Fibroblast of skin of right quadriceps (primary cell): ENCODE results near the gene PRKCA.
"Not testable (repeated sequence)": the region's sequence is repeated elsewhere in the genome, so short reads cannot be mapped to it uniquely, and the experiment has no call there.

Experiments
- DNase-seq: peaks from one replicate; pipeline ENCODE4 v3.0.0-alpha.2; 2013

The PRKCA gene

GRCh38 chr17:66469461-66469860 is 167.0 kb downstream of the PRKCA start:
- no peak for DNase-seq

DNA sequence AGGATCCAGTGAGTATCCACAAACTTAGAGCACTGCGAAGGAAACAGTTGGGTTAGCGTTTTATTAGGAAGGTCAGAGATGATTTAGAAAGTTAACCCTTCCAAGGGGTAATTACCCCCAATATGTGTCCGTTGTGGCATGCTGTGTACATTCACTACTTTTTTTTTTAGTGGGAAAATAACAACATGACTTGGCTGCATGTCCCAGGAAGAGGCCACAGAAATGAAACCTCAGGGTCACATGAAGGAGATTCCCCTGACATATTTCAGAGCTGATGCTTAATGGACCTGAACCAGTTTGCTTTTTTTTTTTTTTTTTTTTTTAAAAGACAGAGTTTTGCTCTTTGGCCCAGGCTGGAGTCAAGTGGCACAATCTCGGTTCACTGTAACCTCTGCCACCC is 167.5 kb downstream of the PRKCA start:
- no peak for DNase-seq

DNA sequence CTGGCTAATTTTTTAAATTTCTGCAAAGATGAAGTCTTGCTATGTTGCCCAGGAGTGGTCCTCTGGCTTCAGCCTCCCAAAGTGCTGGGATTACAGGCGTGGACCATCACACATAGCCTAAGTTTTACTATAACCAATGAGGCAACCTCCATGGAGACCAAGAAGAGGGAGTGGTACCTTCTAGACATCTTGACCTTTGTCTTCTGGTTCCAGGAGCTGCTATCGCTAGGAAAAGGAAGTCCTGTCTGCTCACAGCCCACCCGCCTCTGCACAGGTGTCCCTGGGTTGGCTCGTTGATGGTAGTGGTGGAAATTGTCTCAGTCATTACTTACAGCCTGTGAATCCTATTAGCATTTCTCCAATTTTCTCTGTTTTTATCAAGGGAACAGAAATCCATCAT is 169.7 kb downstream of the PRKCA start:
- no peak for DNase-seq

DNA sequence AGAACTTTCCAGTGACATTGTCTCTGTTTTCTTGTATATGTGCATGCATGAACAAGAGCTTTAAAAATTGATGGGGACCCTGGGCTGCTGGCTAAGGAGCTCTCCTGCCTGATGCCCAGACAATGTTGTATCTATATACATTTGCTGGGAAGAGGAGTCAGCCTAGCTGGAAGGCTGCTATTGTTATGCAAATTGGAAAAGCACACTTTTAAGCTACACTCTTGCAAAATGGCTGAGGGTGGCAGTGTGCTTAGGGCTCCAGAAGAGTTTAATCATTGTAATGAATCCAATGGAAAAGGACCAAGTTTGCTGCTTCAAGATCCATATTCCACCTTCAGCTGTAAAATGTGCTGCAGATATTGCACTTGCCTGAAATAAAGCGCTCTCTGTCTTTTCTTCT is 171.8 kb downstream of the PRKCA start:
- no peak for DNase-seq

- no peak for DNase-seq
These were observed 172.5 kb downstream of the PRKCA start for GRCh38 chr17:66474806-66475497.

- DNase-seq = no peak
These were observed 173.6 kb downstream of the PRKCA start for GRCh38 chr17:66476014-66476413.

- no peak for DNase-seq
These were observed 175.3 kb downstream of the PRKCA start for GRCh38 chr17:66477615-66478283.

DNA sequence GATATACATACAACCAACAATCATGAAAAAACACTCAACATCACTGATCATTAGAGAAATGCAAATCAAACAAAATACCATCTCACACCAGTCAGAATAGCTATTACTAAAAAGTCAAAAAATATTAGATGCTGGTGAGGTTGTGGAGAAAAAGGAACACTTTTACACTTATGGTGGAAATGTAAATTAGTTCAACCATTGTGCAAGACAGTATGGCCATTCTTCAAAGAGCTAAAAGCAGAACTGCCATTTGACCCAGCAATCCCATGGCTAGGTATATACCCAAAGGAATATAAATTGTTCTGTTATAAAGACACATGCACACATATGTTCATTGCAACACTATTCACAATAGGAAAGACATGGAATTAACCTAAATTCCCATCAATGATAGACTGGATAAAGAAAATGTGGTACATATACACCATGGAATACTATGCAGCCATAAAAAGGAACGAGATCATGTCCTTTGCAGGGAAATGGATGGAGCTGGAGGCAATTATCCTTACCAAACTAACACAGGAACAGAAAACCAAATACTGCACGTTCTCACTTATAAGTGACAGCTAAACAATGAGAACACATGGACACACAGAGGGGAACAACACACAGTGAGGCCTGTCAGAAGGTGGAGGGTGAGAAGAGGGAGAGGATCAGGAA is 176.9 kb downstream of the PRKCA start:
- not testable (repeated sequence) for DNase-seq

DNA sequence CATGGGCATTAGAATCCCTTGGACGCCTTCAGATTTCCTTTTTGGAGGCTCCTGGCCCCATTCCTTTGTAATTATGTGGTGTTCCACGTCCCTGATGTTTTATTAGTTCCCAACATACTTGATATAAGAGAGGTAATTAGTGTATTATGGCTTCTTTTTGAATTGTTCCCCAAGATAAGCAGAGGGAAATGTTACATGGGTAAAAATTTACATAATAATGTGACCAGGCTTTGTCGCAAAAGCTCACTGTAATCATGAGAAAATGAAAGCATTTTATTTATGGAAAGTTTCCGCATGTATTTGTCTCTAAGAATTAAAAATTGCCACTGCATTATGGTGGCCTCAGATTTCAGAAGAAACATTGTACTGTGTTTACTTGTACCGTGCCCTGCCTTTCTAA is 177.8 kb downstream of the PRKCA start:
- no peak for DNase-seq

DNA sequence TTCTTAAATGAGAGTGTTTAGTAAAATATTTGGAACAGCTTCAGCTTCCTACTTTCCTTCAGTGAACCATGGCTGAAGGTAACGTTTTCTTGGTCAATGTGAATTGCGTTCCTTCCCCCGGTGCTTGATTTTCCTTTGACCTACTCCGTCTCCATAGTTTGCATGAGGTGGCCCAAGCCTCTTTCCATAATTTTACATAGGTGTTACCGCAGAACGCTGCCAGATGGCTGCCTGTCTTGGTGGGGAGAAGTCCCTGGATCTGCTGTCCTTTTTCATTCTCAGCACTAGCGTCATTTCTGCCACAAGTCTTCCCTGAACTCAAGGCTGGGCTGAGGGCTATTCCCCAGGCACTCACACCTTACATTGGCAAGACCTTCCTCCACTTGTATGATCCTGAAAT is 178.4 kb downstream of the PRKCA start:
- DNase-seq = no peak

DNA sequence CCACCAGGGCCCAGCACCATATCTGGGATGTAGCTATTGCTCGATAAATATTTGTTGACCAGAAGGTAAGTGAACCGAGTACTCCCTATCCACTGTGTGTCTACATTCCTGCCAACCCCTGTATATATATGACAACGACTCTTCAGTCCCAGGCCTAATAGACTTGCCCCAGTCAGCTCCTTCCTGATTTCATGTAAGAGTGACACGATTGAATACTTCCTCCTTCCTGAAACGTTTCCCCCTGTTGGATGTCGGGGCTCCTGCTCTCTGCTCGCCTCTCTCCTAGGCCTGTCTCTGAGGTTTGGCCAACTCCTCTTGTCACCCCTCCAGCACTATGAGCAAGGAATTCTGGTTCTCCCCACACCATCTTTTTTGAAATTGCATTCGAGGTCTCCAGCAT is 178.9 kb downstream of the PRKCA start:
- no peak for DNase-seq

- DNase-seq = no peak
These were observed 181.5 kb downstream of the PRKCA start for GRCh38 chr17:66483906-66484305.

GRCh38 chr17:66485309-66485947 is 183.0 kb downstream of the PRKCA start:
- DNase-seq = no peak

GRCh38 chr17:66487121-66487520 is 184.7 kb downstream of the PRKCA start:
- no peak for DNase-seq

GRCh38 chr17:66487981-66488468 is 185.6 kb downstream of the PRKCA start:
- no peak for DNase-seq

DNA sequence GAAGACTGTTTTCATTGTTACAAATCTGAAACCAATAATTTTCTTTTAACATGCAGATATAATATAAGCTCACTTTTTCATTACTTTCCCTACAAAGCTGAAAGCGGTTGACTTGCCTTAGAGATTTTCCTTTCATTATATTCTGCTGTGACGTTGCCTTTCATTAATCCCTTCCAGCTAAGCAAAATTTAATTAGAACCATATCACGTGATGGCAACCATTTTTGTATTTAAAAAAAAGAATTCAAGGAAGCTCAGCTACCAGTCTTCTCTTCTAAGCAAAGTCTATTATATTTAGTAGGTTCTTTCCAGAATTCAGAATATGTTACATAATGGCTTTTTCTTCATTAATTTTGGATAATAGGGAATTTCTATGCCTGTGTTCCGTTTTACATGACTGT is 186.5 kb downstream of the PRKCA start:
- DNase-seq = no peak

- DNase-seq = not testable (repeated sequence)
These were observed 187.2 kb downstream of the PRKCA start for GRCh38 chr17:66489576-66489975.

DNA sequence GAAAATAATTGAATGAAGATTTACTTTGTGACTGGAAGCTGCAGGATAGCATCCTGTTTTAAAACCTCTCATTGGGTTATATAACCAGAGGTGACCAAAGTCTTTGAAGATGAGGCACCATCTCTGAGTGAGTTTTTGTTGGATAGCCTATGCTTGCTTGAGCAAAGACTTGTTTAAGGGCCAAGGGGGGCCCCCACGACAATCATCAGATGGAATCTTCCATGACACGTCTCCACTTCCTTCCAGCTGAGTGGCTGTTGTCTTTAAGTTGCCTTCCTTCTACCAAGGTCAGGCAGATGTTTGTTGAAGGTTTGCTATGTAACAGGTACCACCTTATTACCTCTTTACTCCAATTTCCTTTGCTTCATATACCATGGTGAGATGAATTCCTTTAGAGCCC is 188.8 kb downstream of the PRKCA start:
- no peak for DNase-seq

DNA sequence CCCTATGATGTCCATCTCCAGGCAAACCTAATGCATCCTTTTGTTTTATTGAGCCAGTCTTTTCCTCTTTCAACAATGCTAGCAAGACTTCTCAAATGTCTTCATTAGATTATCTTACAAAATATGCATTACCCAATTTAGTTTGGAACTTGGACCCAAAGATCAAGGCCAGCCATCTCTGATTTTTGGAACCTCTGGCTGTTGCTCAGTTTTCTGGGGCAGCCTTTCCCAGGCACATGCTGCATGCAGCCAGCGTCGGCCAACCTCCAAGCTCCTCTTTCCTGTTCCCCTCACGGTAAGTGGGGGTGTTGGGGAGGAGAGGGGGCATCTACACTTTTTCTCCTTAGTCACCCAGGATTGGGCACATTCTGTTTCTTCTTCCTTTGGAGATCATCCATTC is 189.3 kb downstream of the PRKCA start:
- DNase-seq = no peak

- DNase-seq = no peak
These were observed 189.7 kb downstream of the PRKCA start for GRCh38 chr17:66492080-66492479.

DNA sequence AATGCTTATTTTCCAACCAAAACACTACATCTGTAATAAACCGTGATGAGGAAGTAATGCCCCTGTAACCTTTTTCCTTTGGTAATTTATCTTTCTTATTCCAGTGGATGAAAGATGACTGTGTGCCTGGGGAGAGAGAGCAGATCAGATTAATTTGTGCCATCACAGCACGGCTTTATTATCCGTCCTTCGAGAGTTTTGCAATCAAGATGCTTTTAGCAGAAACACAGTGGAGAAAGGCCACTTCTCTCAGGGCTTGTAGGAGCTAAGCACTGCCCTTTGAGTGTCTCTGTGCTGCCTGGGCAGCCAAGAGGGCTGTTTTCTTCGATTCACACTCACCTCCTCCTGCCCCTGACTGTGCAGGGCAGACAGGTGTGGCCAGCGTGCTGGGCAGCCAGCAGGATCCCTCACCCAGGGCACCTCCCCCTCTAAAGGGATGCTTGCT is 190.2 kb downstream of the PRKCA start:
- DNase-seq = peak; percentile 72

GRCh38 chr17:66493283-66494019 is 191.0 kb downstream of the PRKCA start:
- DNase-seq = peak; percentile 74
